GM12878 (cell line): ENCODE data around the gene TSFM. TPM values are rescaled to one million over a fixed set of nuclear protein-coding genes. Genes with fewer than 3 reads are reported as not detected.

Experiments used
- ATAC-seq: fragments of 200-7000 bp; cut with Tn5 transposase; 3 replicates; pipeline ENCODE4 v1.9.1; 2020; ENCODE audit warnings: mild to moderate bottlenecking, moderate library complexity
- BruUV-seq: library from RNA; stranded (reverse); fragments of 400-500 nt; replicated peaks from 2 replicates; lab custom pipeline; 2021; lab: Mats Ljungman, UMichigan
- CTCF ChIA-PET: fragments of 300-600 bp; sonication (Branson Sonifier 250); formaldehyde crosslinking; extraction: SDS; loops from one replicate; lab custom pipeline; 2021; ENCODE audit warnings: inconsistent platforms; lab: Yijun Ruan, JAX
- POLR2A ChIA-PET: fragments of 350-600 bp; formaldehyde crosslinking; extraction: SDS; loops from one replicate; lab custom pipeline; 2021; ENCODE audit warnings: inconsistent platforms; lab: Charles Lee
- RAD21 ChIA-PET: fragments of 300-600 bp; sonication (Branson Sonifier 250); formaldehyde crosslinking; loops from one replicate; lab custom pipeline; 2023; ENCODE audit warnings: antibody characterized with exemption; ENCODE audit not compliant: unreplicated experiment; lab: Charles Lee
- SMC1A ChIA-PET: fragments of 300-600 bp; sonication (Branson Sonifier 250); formaldehyde crosslinking; loops from one replicate; lab custom pipeline; 2023; ENCODE audit not compliant: unreplicated experiment, uncharacterized antibody; lab: Charles Lee
- DNase-seq: peaks from one replicate; pipeline ENCODE4 v3.0.0-alpha.2; 2011; ENCODE audit warnings: low read depth, low spot score
- FAIRE-seq: peaks from 3 replicates; lab custom pipeline; 2011; peaks lifted over from hg19 to GRCh38; lab: Jason Lieb, UNC
- H2AFZ ChIP-seq: 2 replicates; pipeline ENCODE4 v1.6.0; 2011; ENCODE audit warnings: low read depth, low read length, control low read depth; ENCODE audit not compliant: control insufficient read depth
- H3K27ac ChIP-seq: 2 replicates; pipeline ENCODE4 v1.5.1; 2011; ENCODE audit warnings: control low read depth; ENCODE audit not compliant: control insufficient read depth, insufficient read depth
- H3K27me3 ChIP-seq, 2 experiments: replicated peaks in 1 of 2; 2 replicates each; pipeline versions ENCODE4 v1.6.0 to v1.6.1; 2011; ENCODE audit warnings: low read length in 1 of 2; ENCODE audit not compliant: control insufficient read depth in 2 of 2, insufficient read depth in 2 of 2
- H3K36me3 ChIP-seq, 2 experiments: 2 replicates each; pipeline ENCODE4 v1.5.1; 2011; ENCODE audit warnings: low read length in 1 of 2; ENCODE audit not compliant: control insufficient read depth in 2 of 2, insufficient read depth in 2 of 2
- H3K4me1 ChIP-seq: 2 replicates; pipeline ENCODE4 v1.6.1; 2011; ENCODE audit warnings: mild to moderate bottlenecking, low read length, moderate library complexity, mixed read lengths; ENCODE audit not compliant: control insufficient read depth, insufficient read depth
- H3K4me2 ChIP-seq: 2 replicates; pipeline ENCODE4 v1.6.0; 2011; ENCODE audit warnings: control low read depth; ENCODE audit not compliant: control insufficient read depth, insufficient read depth
- H3K4me3 ChIP-seq: fragments of 200-600 bp; sonication (generic); 2 replicates; pipeline ENCODE4 v1.5.1; 2016
- H3K79me2 ChIP-seq: 2 replicates; pipeline ENCODE4 v1.6.0; 2011; ENCODE audit warnings: low read length; ENCODE audit not compliant: control insufficient read depth, insufficient read depth
- H3K9ac ChIP-seq: 2 replicates; pipeline ENCODE4 v1.8.0; 2011; ENCODE audit warnings: low read length, control low read depth, mixed read lengths; ENCODE audit not compliant: control insufficient read depth, insufficient read depth
- H3K9me3 ChIP-seq: replicated peaks from 3 replicates; pipeline ENCODE4 v1.5.1; 2011; ENCODE audit warnings: mild to moderate bottlenecking, low read length; ENCODE audit not compliant: control insufficient read depth, insufficient read depth
- H4K20me1 ChIP-seq: 2 replicates; pipeline ENCODE4 v1.6.0; 2011; ENCODE audit not compliant: control insufficient read depth, insufficient read depth
- CREB1 ChIP-seq: IDR thresholded peaks from 2 replicates; pipeline ENCODE4 v1.6.1; 2012; ENCODE audit warnings: low read depth, mild to moderate bottlenecking, inconsistent platforms
- RBBP5 ChIP-seq: fragments of 200-600 bp; sonication (generic); conservative IDR thresholded peaks from 2 replicates; pipeline ENCODE4 v1.6.1; 2016
- RELB ChIP-seq: fragments of 450-650 bp; IDR thresholded peaks from 2 replicates; pipeline ENCODE4 v1.6.1; 2017; ENCODE audit warnings: low read depth, mild to moderate bottlenecking, moderate library complexity
- SREBF1 ChIP-seq: IDR thresholded peaks from 2 replicates; pipeline ENCODE4 v1.6.1; 2012; ENCODE audit warnings: mild to moderate bottlenecking, low read length
- WGBS: methylation state at CpG from one replicate; pipeline ENCODE4 v1.1.6; 2016; ENCODE audit warnings: low lambda C conversion rate; ENCODE audit not compliant: insufficient replicate concordance, insufficient coverage; ENCODE audit errors: missing lambda C conversion rate; 5-methylcytosine and 5-hydroxymethylcytosine counted together
- in situ Hi-C: fragments of 300-500 bp; cut with MboI; formaldehyde crosslinking; loops from 9 replicates; pipeline ENCODE4 v1.14.3; 2018; ENCODE audit warnings: mixed read lengths
- intact Hi-C: fragments of 100-400 bp; cut with micrococcal nuclease; formaldehyde crosslinking; loops from one replicate; pipeline ENCODE4 v1.14.2; 2022; ENCODE audit not compliant: unreplicated experiment
- polyA plus RNA-seq, 11 experiments: library from polyadenylated mRNA; depleted of rRNA in 4 of 11; unstranded in 6 of 11; stranded (reverse) in 5 of 11; fragments of >200 nt; fragmentation: Nextera tagmentation in 4 of 11; fragmentation: Illumina TruSeq in 1 of 11; extraction: Ambion mirVana in 4 of 11; extraction: Trizol in 1 of 11; gene quantifications; 1 replicate in 1 of 11; 2 replicates in 10 of 11; pipeline versions ENCODE4 v1.2.1 to v1.2.3, GENCODE V29; 2011 to 2016; ENCODE audit warnings: inconsistent platforms in 2 of 11, missing spikeins in 2 of 11, low read depth in 1 of 11
- total RNA-seq, 4 experiments: library from RNA; depleted of rRNA in 3 of 4; stranded (reverse); fragments of >200 nt in 3 of 4; fragmentation: Illumina TruSeq in 1 of 4; extraction: Trizol in 1 of 4; gene quantifications; 2 replicates each; pipeline versions ENCODE4 v1.2.1 to v1.2.3, GENCODE V29; 2013 to 2021

TSFM gene
- total and polyA plus RNA-seq, 10 of the 15 experiments (the other 5 are each of a cell fraction or from before 2014, with no cell fraction given), result 36.7 to 132 (median 45.6) TPM

GRCh38 chr12:57833672-57834071, 51.1 kb downstream of the TSFM start:
- H4K20me1 ChIP-seq, result peaks cover 8% of the 10 kb centered on the region
- in situ Hi-C loops, result no loop called here
- FAIRE-seq (no peak), ATAC-seq (no peak), DNase-seq (no peak)
- ChIA-PET CTCF (interaction anchor here (1.5 to 8.4 kb wide), 7 partner anchors 9 to 77 kb away, joined by 3 to 226 read pairs (median 9); no protein-coding TSS in a partner anchor), SMC1A (interaction anchor here (0.8 to 17.6 kb wide), 7 partner anchors 10 to 105 kb away, joined by 3 to 416 read pairs (median 6); no protein-coding TSS in a partner anchor), RAD21 (interaction anchor here (1.2 to 8.5 kb wide), 5 partner anchors 12 to 109 kb away, joined by 3 to 273 read pairs (median 3); partner anchors contain the start of gene CTDSP2), POLR2A (interaction anchor here (1.9 to 8.1 kb wide), 2 partner anchors 66 to 108 kb away, joined by 5 to 112 read pairs; partner anchors contain the start of gene ATP23)
- H3K27me3 ChIP-seq, result no peaks in the 10 kb centered on the region
- intact Hi-C loops, result loop anchor here (5.0 kb wide), 1 partner anchor 76 kb away; the partner anchor contains the start of gene MARCHF9
- no peak for TF ChIP-seq CREB1
- no peak for TF ChIP-seq RBBP5
- TF ChIP-seq SREBF1, result no peak
- no peak for TF ChIP-seq RELB
- H3K9me3 ChIP-seq, result no peaks in the 10 kb centered on the region
- H2AFZ ChIP-seq, result no peak overlapping the region
- 92% methylated on average over 3 of the region's 3 CpGs for WGBS
- H3K27ac ChIP-seq, result no peak overlapping the region
- no peak overlapping the region for H3K4me2 ChIP-seq
- peaks cover 67% of the 10 kb centered on the region for H3K79me2 ChIP-seq
- H3K4me3 ChIP-seq, result no peak overlapping the region
- no peak overlapping the region for H3K9ac ChIP-seq
- peaks cover 4 to 10% of the 10 kb centered on the region in 2 experiments for H3K36me3 ChIP-seq
- no TSS peak for BruUV-seq
- H3K4me1 ChIP-seq, result peaks cover 71% of the 10 kb centered on the region
